Liver (tissue), 9 donors: ENCODE results near the gene ZNF618. TPM values are rescaled to one million over a fixed set of nuclear protein-coding genes. Genes with fewer than 3 reads are reported as not detected.

Experiments used
- DNase-seq: peaks from one replicate; pipeline ENCODE4 v3.0.0-alpha.2; 2017; ENCODE audit warnings: low spot score
- H3K27ac ChIP-seq, 2 donors: one replicate each; pipeline ENCODE4 v1.7.0; 2013; ENCODE audit warnings: inconsistent platforms in 2 of 2, low read length in 2 of 2, control low read depth in 1 of 2, low read depth in 1 of 2, mild to moderate bottlenecking in 1 of 2
- H3K27me3 ChIP-seq, 4 donors: one replicate each; pipeline versions ENCODE4 v1.6.1 to v1.7.0; 2013; ENCODE audit warnings: low read length in 3 of 4, inconsistent platforms in 1 of 4, mild to moderate bottlenecking in 1 of 4, moderate library complexity in 1 of 4; ENCODE audit not compliant: control insufficient read depth in 4 of 4, insufficient read depth in 4 of 4
- H3K36me3 ChIP-seq, 4 donors: one replicate each; pipeline versions ENCODE4 v1.6.1 to v1.7.0; 2013; ENCODE audit warnings: low read length in 3 of 4, mild to moderate bottlenecking in 3 of 4, low read depth in 1 of 4, moderate library complexity in 1 of 4; ENCODE audit not compliant: control insufficient read depth in 4 of 4, insufficient read depth in 3 of 4
- H3K4me1 ChIP-seq, 4 donors: one replicate each; pipeline versions ENCODE4 v1.6.1 to v1.7.0; 2013; ENCODE audit warnings: low read length in 3 of 4, mild to moderate bottlenecking in 3 of 4, moderate library complexity in 1 of 4; ENCODE audit not compliant: control insufficient read depth in 4 of 4, insufficient read depth in 4 of 4
- H3K4me3 ChIP-seq, 3 donors: one replicate each; pipeline versions ENCODE4 v1.6.1 to v1.7.0; 2013; ENCODE audit warnings: low read length in 3 of 3, control low read depth in 1 of 3, low read depth in 1 of 3, mild to moderate bottlenecking in 1 of 3
- H3K9ac ChIP-seq, 2 donors: one replicate each; pipeline ENCODE4 v1.7.0; 2013; ENCODE audit warnings: low read length in 2 of 2, mild to moderate bottlenecking in 2 of 2, moderate library complexity in 2 of 2, control low read depth in 1 of 2, low read depth in 1 of 2
- H3K9me3 ChIP-seq, 4 donors: one replicate each; pipeline versions ENCODE4 v1.6.1 to v1.7.0; 2013; ENCODE audit warnings: low read length in 3 of 4; ENCODE audit not compliant: control insufficient read depth in 4 of 4
- EGR1 ChIP-seq, 2 donors: IDR thresholded peaks; 2 replicates each; pipeline ENCODE4 v1.6.1; 2016 to 2018; ENCODE audit warnings: antibody characterized with exemption in 2 of 2, low read depth in 2 of 2
- FOXA1 ChIP-seq: IDR thresholded peaks from 2 replicates; pipeline ENCODE4 v1.6.1; 2016; ENCODE audit warnings: antibody characterized with exemption
- FOXA2 ChIP-seq: IDR thresholded peaks from 2 replicates; pipeline ENCODE4 v1.6.1; 2016; ENCODE audit warnings: antibody characterized with exemption
- GABPA ChIP-seq, 2 donors: IDR thresholded peaks in 1 of 2; conservative IDR thresholded peaks in 1 of 2; 2 replicates each; pipeline ENCODE4 v1.6.1; 2016; ENCODE audit warnings: antibody characterized with exemption in 2 of 2, mild to moderate bottlenecking in 1 of 2, moderate library complexity in 1 of 2
- HNF4A ChIP-seq, 2 donors: conservative IDR thresholded peaks; 2 replicates each; pipeline ENCODE4 v1.6.1; 2016; ENCODE audit warnings: antibody characterized with exemption in 2 of 2, mild to moderate bottlenecking in 2 of 2
- HNF4G ChIP-seq: IDR thresholded peaks from 2 replicates; pipeline ENCODE4 v1.6.1; 2016; ENCODE audit warnings: antibody characterized with exemption
- JUND ChIP-seq, 2 donors: IDR thresholded peaks; 2 replicates each; pipeline ENCODE4 v1.6.1; 2016; ENCODE audit warnings: antibody characterized with exemption in 2 of 2
- NR2F2 ChIP-seq: IDR thresholded peaks from 2 replicates; pipeline ENCODE4 v1.6.1; 2016; ENCODE audit warnings: antibody characterized with exemption
- RAD21 ChIP-seq, 2 donors: IDR thresholded peaks; 2 replicates each; pipeline ENCODE4 v1.6.1; 2016; ENCODE audit warnings: antibody characterized with exemption in 2 of 2, mild to moderate bottlenecking in 2 of 2
- RXRA ChIP-seq, 2 donors: IDR thresholded peaks; 2 replicates each; pipeline ENCODE4 v1.6.1; 2017 to 2018; ENCODE audit warnings: antibody characterized with exemption in 2 of 2, mild to moderate bottlenecking in 1 of 2
- SP1 ChIP-seq: IDR thresholded peaks from 2 replicates; pipeline ENCODE4 v1.6.1; 2018; ENCODE audit warnings: antibody characterized with exemption, mild to moderate bottlenecking
- TAF1 ChIP-seq: conservative IDR thresholded peaks from 2 replicates; pipeline ENCODE4 v1.6.1; 2016; ENCODE audit warnings: antibody characterized with exemption, mild to moderate bottlenecking
- YY1 ChIP-seq: IDR thresholded peaks from 2 replicates; pipeline ENCODE4 v1.6.1; 2016; ENCODE audit warnings: antibody characterized with exemption, mild to moderate bottlenecking
- WGBS: extraction: QIAGEN DNeasy Blood & Tissue Kit; methylation state at CpG from one replicate; pipeline ENCODE4 v1.1.7; 2013; 5-methylcytosine and 5-hydroxymethylcytosine counted together
- polyA plus RNA-seq, 2 donors: library from polyadenylated mRNA; stranded (reverse) in 1 of 2; unstranded in 1 of 2; fragments of 200-250 nt in 1 of 2; fragments of >200 nt in 1 of 2; fragmentation: Nextera tagmentation in 1 of 2; extraction: Ambion mirVana in 1 of 2; gene quantifications; one replicate each; pipeline versions ENCODE4 v1.2.1 to v1.2.3, GENCODE V29; 2013 to 2015
- total RNA-seq, 2 donors: library from RNA; depleted of rRNA; stranded (reverse); fragments of >200 nt; gene quantifications; one replicate each; pipeline ENCODE4 v1.2.3, GENCODE V29; 2014
- TF ChIP-seq, protein P1 (sequence below): fragments of 150-350 bp; IDR thresholded peaks from 2 replicates; pipeline ENCODE4 v1.5.1; 2017; ENCODE audit warnings: improper control_type of control experiment, low read depth, low read length; ENCODE audit not compliant: missing input control
- TF ChIP-seq, protein P2 (sequence below): IDR thresholded peaks from 2 replicates; pipeline ENCODE4 v1.6.1; 2016; ENCODE audit warnings: antibody characterized with exemption
- TF ChIP-seq, protein P3 (sequence below): IDR thresholded peaks from 2 replicates; pipeline ENCODE4 v1.6.1; 2016; ENCODE audit warnings: antibody characterized with exemption
- TF ChIP-seq, protein P4 (sequence below): IDR thresholded peaks from 2 replicates; pipeline ENCODE4 v1.6.1; 2016; ENCODE audit warnings: antibody characterized with exemption
- TF ChIP-seq, protein P5 (sequence below): IDR thresholded peaks from 2 replicates; pipeline ENCODE4 v1.6.1; 2016; ENCODE audit warnings: antibody characterized with exemption, mild to moderate bottlenecking
- donor health status: healthy.
- donor health status: healthy.
- donor health status: healthy.
- donor health status: healthy.
- donor health status: healthy.

ZNF618 gene
- total and polyA plus RNA-seq, 4 donors: 2.2 to 6.5 (median 3.7) TPM

DNA sequence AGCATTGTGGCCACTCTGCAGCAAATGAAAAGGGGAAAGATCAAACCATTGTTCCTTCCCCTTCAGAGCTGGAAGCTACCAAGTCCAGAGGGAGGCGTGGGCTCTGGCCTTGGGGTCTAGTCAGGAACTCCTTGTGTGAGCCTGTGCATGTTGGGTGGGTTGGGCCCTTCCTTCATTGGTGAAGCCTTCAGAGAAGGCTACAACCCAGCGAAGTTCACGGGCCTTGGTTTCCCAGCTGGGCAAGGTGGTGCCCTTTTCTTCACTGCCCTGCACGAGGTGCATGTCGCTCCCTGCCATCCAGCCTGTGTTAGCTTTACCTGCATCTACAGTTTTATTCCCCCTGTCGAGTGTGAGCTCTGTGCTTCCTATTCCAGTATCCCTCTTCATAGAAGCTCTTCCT is 84.7 kb downstream of the ZNF618 start:
- H3K27me3 ChIP-seq: no peaks in the 10 kb centered on the region
- no peak overlapping the region for H3K9ac ChIP-seq
- TF ChIP-seq TAF1 (no peak), FOXA2 (no peak), SP1 (no peak), RAD21 (IDR thresholded peaks at IDR 0.05) (no peak), GABPA (IDR thresholded peaks at IDR 0.05 in 1 of 2, conservative IDR thresholded peaks at IDR 0.05 in 1 of 2) (no peak), YY1 (no peak), HNF4A (conservative IDR thresholded peaks at IDR 0.05) (no peak), NR2F2 (no peak), EGR1 (IDR thresholded peaks at IDR 0.05; ENCODE audit: low read depth in 2 of 2) (no peak), HNF4G (no peak), JUND (IDR thresholded peaks at IDR 0.05) (no peak)
- TF ChIP-seq, protein P1, sequence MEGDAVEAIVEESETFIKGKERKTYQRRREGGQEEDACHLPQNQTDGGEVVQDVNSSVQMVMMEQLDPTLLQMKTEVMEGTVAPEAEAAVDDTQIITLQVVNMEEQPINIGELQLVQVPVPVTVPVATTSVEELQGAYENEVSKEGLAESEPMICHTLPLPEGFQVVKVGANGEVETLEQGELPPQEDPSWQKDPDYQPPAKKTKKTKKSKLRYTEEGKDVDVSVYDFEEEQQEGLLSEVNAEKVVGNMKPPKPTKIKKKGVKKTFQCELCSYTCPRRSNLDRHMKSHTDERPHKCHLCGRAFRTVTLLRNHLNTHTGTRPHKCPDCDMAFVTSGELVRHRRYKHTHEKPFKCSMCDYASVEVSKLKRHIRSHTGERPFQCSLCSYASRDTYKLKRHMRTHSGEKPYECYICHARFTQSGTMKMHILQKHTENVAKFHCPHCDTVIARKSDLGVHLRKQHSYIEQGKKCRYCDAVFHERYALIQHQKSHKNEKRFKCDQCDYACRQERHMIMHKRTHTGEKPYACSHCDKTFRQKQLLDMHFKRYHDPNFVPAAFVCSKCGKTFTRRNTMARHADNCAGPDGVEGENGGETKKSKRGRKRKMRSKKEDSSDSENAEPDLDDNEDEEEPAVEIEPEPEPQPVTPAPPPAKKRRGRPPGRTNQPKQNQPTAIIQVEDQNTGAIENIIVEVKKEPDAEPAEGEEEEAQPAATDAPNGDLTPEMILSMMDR: no peak
- TF ChIP-seq, protein P2, sequence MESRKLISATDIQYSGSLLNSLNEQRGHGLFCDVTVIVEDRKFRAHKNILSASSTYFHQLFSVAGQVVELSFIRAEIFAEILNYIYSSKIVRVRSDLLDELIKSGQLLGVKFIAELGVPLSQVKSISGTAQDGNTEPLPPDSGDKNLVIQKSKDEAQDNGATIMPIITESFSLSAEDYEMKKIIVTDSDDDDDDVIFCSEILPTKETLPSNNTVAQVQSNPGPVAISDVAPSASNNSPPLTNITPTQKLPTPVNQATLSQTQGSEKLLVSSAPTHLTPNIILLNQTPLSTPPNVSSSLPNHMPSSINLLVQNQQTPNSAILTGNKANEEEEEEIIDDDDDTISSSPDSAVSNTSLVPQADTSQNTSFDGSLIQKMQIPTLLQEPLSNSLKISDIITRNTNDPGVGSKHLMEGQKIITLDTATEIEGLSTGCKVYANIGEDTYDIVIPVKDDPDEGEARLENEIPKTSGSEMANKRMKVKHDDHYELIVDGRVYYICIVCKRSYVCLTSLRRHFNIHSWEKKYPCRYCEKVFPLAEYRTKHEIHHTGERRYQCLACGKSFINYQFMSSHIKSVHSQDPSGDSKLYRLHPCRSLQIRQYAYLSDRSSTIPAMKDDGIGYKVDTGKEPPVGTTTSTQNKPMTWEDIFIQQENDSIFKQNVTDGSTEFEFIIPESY: no peak
- peaks cover 0 to 2% (median 0%) of the 10 kb centered on the region in 4 donors for H3K36me3 ChIP-seq
- no peak for DNase-seq
- 98% methylated on average over 6 of the region's 6 CpGs for WGBS
- no peak overlapping the region for H3K27ac ChIP-seq
- peaks cover 0 to 17% (median 8%) of the 10 kb centered on the region in 4 donors for H3K4me1 ChIP-seq
- H3K9me3 ChIP-seq: no peaks in the 10 kb centered on the region
- H3K4me3 ChIP-seq: no peak overlapping the region

DNA sequence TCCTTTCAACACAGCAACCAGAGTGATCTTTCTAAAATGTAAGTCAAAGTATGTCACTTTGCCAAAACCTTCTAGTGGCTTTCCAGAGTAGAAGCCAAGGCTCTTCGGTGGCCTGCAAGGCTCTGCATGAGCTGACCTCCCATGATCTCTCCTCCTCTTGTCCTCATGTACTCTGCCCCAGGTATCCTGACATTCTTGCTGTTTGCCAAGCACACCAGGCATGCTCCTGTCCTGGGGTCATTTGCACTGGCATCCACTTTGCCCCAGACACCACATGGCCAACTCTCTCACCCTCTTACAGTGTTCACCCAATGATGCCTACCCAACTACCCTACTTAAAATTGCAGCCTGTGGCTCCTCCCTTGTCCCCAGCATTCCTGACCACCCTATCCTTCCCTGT is 86.3 kb downstream of the ZNF618 start:
- Histone ChIP-seq H3K36me3 (peaks cover 0 to 2% (median 0%) of the 10 kb centered on the region in 4 donors), H3K4me1 (peaks cover 2 to 28% (median 16%) of the 10 kb centered on the region in 4 donors), H3K27me3 (no peaks in the 10 kb centered on the region), H3K27ac (no peak overlapping the region), H3K9me3 (no peaks in the 10 kb centered on the region), H3K9ac (no peak overlapping the region), H3K4me3 (no peak overlapping the region)
- 29% methylated on average over 1 of the region's 1 CpG for WGBS
- DNase-seq: no peak
- TF ChIP-seq GABPA (IDR thresholded peaks at IDR 0.05 in 1 of 2, conservative IDR thresholded peaks at IDR 0.05 in 1 of 2): no peak
- no peak for TF ChIP-seq HNF4G
- TF ChIP-seq TAF1: no peak
- TF ChIP-seq, protein P2: no peak
- no peak for TF ChIP-seq RAD21 (IDR thresholded peaks at IDR 0.05)
- TF ChIP-seq EGR1 (IDR thresholded peaks at IDR 0.05; ENCODE audit: low read depth in 2 of 2): no peak
- TF ChIP-seq HNF4A (conservative IDR thresholded peaks at IDR 0.05): peak; percentile 67 to 86
- TF ChIP-seq, protein P3, sequence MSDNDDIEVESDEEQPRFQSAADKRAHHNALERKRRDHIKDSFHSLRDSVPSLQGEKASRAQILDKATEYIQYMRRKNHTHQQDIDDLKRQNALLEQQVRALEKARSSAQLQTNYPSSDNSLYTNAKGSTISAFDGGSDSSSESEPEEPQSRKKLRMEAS: peak; percentile 82
- peak; percentile 38 for TF ChIP-seq SP1
- TF ChIP-seq RXRA (IDR thresholded peaks at IDR 0.05): peak; percentile 93 to 97
- no peak for TF ChIP-seq JUND (IDR thresholded peaks at IDR 0.05)
- TF ChIP-seq, protein P1: no peak
- TF ChIP-seq, protein P4, sequence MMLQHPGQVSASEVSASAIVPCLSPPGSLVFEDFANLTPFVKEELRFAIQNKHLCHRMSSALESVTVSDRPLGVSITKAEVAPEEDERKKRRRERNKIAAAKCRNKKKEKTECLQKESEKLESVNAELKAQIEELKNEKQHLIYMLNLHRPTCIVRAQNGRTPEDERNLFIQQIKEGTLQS: no peak
- TF ChIP-seq YY1: peak; percentile 53
- no peak for TF ChIP-seq NR2F2
- no peak for TF ChIP-seq FOXA2
- TF ChIP-seq, protein P5, sequence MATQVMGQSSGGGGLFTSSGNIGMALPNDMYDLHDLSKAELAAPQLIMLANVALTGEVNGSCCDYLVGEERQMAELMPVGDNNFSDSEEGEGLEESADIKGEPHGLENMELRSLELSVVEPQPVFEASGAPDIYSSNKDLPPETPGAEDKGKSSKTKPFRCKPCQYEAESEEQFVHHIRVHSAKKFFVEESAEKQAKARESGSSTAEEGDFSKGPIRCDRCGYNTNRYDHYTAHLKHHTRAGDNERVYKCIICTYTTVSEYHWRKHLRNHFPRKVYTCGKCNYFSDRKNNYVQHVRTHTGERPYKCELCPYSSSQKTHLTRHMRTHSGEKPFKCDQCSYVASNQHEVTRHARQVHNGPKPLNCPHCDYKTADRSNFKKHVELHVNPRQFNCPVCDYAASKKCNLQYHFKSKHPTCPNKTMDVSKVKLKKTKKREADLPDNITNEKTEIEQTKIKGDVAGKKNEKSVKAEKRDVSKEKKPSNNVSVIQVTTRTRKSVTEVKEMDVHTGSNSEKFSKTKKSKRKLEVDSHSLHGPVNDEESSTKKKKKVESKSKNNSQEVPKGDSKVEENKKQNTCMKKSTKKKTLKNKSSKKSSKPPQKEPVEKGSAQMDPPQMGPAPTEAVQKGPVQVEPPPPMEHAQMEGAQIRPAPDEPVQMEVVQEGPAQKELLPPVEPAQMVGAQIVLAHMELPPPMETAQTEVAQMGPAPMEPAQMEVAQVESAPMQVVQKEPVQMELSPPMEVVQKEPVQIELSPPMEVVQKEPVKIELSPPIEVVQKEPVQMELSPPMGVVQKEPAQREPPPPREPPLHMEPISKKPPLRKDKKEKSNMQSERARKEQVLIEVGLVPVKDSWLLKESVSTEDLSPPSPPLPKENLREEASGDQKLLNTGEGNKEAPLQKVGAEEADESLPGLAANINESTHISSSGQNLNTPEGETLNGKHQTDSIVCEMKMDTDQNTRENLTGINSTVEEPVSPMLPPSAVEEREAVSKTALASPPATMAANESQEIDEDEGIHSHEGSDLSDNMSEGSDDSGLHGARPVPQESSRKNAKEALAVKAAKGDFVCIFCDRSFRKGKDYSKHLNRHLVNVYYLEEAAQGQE: peak; percentile 14
- TF ChIP-seq FOXA1: no peak
